22Rv1 (cell line): ENCODE results near the gene CDC42EP4.

Experiments
- H3K27ac ChIP-seq: fragments of 450-650 bp; 2 replicates; pipeline ENCODE4 v1.5.1; 2017
- ZFX ChIP-seq: fragments of 450-650 bp; IDR thresholded peaks from 2 replicates; pipeline ENCODE4 v1.6.1; 2017; ENCODE audit warnings: antibody characterized with exemption, borderline replicate concordance
- TF ChIP-seq, protein P1 (sequence below): fragments of 450-650 bp; IDR thresholded peaks from 2 replicates; pipeline ENCODE4 v1.5.1; 2017; ENCODE audit warnings: mild to moderate bottlenecking

The CDC42EP4 gene

DNA sequence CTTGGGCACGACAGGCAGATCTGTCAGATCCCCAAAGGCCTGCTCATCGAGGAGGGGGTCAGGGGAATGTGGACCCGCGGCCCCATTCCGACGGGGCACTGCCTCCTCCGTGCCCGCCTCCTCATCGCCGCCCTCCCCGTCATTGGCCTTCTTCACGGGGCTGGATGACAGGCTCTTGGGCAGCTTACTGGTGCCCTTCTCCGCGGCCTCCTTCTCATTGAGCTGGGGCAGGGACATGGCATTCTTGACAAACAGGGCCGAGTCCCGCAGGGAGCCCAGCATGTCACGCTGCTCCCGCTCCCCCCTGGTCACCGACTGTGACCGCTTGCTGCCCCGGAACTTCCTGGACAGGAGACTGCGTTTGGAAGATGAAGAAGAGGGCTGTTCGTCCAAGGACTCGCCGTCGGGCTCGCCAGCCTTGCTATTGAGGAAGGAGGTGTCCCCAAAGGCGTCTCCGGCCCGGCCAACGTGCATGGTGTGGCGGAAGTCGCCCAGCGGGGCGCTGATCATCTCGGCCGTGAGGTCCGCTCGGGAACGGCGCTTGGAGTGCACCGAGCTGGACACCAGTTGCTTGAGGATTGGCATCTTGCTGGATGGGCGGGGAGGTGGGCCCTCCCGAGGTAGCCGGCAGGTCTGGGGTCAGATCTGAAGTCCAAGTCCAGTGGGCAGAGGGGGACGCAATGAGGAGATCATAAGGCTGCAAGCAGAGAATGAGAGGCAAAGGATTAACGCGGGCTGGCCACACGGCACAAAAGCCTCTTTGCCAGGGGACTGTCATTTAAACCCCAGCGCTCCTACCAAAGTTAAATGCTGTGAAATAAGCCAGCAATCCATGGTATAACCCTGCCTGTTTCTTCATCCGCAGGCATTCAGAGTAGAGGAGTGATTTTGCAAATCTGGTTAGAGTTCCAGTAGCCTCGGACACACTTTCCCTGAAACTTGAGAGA lies 25.6 kb downstream of the CDC42EP4 start:
- TF ChIP-seq, protein P1, sequence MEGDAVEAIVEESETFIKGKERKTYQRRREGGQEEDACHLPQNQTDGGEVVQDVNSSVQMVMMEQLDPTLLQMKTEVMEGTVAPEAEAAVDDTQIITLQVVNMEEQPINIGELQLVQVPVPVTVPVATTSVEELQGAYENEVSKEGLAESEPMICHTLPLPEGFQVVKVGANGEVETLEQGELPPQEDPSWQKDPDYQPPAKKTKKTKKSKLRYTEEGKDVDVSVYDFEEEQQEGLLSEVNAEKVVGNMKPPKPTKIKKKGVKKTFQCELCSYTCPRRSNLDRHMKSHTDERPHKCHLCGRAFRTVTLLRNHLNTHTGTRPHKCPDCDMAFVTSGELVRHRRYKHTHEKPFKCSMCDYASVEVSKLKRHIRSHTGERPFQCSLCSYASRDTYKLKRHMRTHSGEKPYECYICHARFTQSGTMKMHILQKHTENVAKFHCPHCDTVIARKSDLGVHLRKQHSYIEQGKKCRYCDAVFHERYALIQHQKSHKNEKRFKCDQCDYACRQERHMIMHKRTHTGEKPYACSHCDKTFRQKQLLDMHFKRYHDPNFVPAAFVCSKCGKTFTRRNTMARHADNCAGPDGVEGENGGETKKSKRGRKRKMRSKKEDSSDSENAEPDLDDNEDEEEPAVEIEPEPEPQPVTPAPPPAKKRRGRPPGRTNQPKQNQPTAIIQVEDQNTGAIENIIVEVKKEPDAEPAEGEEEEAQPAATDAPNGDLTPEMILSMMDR, result no peak
- TF ChIP-seq ZFX, result no peak
- H3K27ac ChIP-seq, result no peak overlapping the region

DNA sequence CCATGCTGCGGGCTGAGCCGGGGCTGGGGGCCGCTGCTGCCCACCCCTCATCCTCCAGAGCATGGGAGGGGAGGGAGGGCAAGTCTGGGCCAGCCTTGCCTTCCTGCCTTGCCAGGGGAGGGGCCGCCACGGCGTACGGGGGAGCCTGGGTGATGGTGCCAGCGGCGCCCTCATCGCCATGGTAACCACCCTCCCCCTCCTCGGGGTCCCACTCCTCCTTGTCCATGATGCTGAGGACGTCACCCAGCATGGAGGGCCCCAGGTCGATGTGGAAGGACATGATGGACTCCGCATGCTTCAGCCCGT lies 26.2 kb downstream of the CDC42EP4 start:
- H3K27ac ChIP-seq, result no peak overlapping the region
- TF ChIP-seq, protein P1, result no peak
- TF ChIP-seq ZFX, result no peak

DNA sequence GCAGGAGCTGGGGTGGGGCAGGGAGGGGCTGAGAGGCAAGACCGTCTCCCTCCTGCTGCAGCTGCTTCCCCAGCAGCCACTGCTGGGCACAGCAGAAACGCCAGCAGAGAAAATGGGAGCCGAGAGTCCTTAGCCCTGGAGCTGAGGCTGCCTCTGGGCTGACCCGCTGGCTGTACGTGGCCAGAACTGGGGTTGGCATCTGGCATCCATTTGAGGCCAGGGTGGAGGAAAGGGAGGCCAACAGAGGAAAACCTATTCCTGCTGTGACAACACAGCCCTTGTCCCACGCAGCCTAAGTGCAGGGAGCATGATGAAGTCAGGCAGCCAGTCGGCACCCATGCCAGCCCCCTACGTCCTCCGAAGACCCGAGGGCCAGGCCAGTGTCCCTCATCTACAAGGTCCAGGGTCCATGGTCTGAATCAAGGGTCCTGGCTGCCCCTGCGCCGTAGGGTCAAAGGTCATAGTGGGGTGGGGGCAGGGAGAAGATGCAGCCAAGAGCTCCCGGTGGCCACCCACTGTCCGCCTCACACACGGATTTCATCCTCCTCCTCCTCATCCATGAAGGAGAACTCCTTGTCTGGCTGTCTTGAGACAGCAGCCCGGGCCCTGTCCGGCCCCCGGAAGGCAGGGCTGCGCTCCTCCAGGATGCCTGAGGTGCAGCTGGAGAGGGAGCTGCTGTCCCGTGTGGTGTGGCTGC lies 26.7 kb downstream of the CDC42EP4 start:
- H3K27ac ChIP-seq, result no peak overlapping the region
- TF ChIP-seq, protein P1, result no peak
- no peak for TF ChIP-seq ZFX

DNA sequence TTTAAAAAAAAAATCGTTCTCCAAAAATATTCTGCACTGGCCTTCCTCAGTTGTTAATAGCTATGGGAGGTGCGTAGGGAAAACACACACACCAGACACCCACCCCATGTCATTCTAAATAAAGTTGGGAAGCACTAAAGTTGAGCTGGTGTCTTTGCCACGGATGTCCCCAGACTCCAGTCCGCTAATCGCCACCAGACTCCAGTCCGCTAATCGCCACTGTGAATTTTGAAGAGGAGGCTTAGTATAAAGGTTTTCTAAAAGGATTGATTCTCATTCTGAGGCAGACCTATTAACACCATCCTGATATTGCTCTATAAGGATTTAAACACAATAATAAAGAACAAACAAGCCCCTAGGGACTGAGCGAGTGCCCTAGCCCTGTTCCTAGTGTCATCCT lies 27.4 kb downstream of the CDC42EP4 start:
- no peak overlapping the region for H3K27ac ChIP-seq
- no peak for TF ChIP-seq ZFX
- TF ChIP-seq, protein P1, result no peak

DNA sequence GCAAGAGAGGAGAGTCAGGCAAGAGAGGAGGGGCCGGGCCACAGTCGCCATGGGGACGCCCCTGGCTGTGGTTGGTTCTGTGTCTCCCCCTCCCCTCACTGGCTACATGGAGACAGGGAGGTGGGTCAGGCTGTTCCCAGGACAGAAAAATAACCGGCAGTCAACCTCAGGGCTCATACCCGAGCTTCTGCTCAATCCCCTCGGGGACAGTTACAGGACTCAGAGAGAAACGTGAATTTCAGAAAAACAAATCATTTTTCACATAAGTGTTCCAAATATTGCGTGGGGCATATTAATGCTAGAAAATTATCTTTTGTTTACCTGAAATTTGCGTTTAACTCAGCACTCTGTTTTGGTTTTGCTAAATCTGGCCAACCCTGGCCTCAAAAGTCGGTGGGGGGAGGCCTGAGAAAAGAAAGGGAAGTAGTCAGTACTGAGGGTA lies 27.9 kb downstream of the CDC42EP4 start:
- TF ChIP-seq, protein P1, result no peak
- no peak for TF ChIP-seq ZFX
- H3K27ac ChIP-seq, result no peak overlapping the region

DNA sequence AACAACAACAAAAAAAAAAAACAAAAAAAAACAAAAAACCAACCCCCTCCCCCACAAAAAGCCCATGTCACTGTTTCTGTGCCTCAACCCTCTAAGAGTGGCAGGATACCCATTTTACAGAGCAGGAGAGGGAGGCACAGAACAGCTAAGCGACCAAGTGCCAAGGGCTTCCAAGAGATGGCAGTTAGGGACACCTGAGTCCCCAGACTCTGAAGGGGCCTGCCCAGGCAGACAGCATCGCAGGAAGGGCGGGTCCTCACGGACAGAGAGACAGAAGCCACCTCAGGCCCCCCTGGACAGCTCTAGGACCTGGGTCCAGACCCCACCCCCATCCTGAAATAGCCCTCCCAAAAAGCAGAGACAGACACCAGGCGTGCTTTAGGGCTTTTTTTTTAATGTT lies 28.6 kb downstream of the CDC42EP4 start:
- no peak overlapping the region for H3K27ac ChIP-seq
- no peak for TF ChIP-seq ZFX
- TF ChIP-seq, protein P1, result no peak

DNA sequence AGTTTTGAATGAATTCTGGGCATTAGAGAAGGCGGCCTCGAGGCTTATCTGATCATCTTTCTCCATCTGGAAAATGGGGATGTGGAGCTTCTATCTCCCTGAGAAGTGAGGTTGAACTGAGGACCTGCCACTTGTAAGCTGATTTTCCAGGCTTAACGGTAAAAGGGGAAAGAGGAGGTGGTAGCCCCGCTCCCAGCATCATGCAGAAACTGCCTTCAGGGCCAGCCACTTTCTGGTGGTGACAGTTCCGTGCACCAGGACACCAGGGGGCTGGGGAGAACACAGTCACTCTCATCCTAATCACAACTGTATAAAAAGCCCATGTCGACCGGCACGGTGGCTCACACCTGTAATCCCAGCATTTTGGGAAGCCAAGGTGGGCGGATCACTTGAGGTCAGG lies 29.2 kb downstream of the CDC42EP4 start:
- TF ChIP-seq ZFX, result no peak
- TF ChIP-seq, protein P1, result no peak
- no peak overlapping the region for H3K27ac ChIP-seq
